GM12878 (cell line): ENCODE measurements around the gene LSR. TPM values are rescaled to one million over a fixed set of nuclear protein-coding genes. Genes with fewer than 3 reads are reported as not detected.
A peak's percentile ranks its signal among the peaks of the same experiment; 100 is the strongest.

Experiments used
- BRCA1 ChIP-seq: IDR thresholded peaks from 2 replicates; pipeline ENCODE4 v1.6.1; 2011; ENCODE audit warnings: low read depth, low read length, improper control_type of control experiment
- CTCF ChIP-seq, 3 experiments: IDR thresholded peaks in 2 of 3; conservative IDR thresholded peaks in 1 of 3; 2 replicates each; pipeline ENCODE4 v1.5.1; 2011; ENCODE audit warnings: low read depth in 3 of 3, low read length in 3 of 3, mild to moderate bottlenecking in 3 of 3, control low read depth in 2 of 3, moderate library complexity in 2 of 3, inconsistent platforms in 1 of 3, mixed read lengths in 1 of 3; ENCODE audit not compliant: control insufficient read depth in 2 of 3, insufficient read depth in 1 of 3; ENCODE audit errors: extremely low read depth in 1 of 3
- EED ChIP-seq: sonication (generic); IDR thresholded peaks from 2 replicates; pipeline ENCODE4 v1.6.1; 2016; ENCODE audit warnings: antibody characterized with exemption, low read depth
- EZH2 ChIP-seq: IDR thresholded peaks from 2 replicates; pipeline ENCODE4 v1.6.1; 2012; ENCODE audit warnings: low read depth, mild to moderate bottlenecking, control low read depth, inconsistent platforms, low read length, borderline replicate concordance; ENCODE audit not compliant: control insufficient read depth
- FOXM1 ChIP-seq: IDR thresholded peaks from 2 replicates; pipeline ENCODE4 v1.6.1; 2012; ENCODE audit warnings: low read depth, mild to moderate bottlenecking, inconsistent platforms, low read length, moderate library complexity
- NFXL1 ChIP-seq: fragments of 450-650 bp; IDR thresholded peaks from 2 replicates; pipeline ENCODE4 v1.6.1; 2017; ENCODE audit warnings: antibody characterized with exemption, mild to moderate bottlenecking, borderline replicate concordance
- SMAD1 ChIP-seq: fragments of 450-650 bp; IDR thresholded peaks from 2 replicates; pipeline ENCODE4 v1.6.1; 2018; ENCODE audit warnings: mild to moderate bottlenecking, low read depth; ENCODE audit not compliant: partially characterized antibody
- SMC3 ChIP-seq: IDR thresholded peaks from 2 replicates; pipeline ENCODE4 v1.6.1; 2011; ENCODE audit warnings: low read length, improper control_type of control experiment, borderline replicate concordance
- SP1 ChIP-seq: IDR thresholded peaks from one replicate; pipeline ENCODE4 v1.6.1; 2011; ENCODE audit warnings: low read depth, low read length
- SPI1 ChIP-seq: IDR thresholded peaks from 2 replicates; pipeline ENCODE4 v1.6.1; 2011; ENCODE audit warnings: low read depth, mild to moderate bottlenecking, low read length, moderate library complexity, borderline replicate concordance; ENCODE audit not compliant: insufficient read depth
- SREBF2 ChIP-seq: IDR thresholded peaks from 2 replicates; pipeline ENCODE4 v1.6.1; 2012; ENCODE audit warnings: mild to moderate bottlenecking, low read length
- STAT3 ChIP-seq: IDR thresholded peaks from 2 replicates; pipeline ENCODE4 v1.6.1; 2011; ENCODE audit warnings: low read depth, low read length, improper control_type of control experiment
- TCF12 ChIP-seq: IDR thresholded peaks from 2 replicates; pipeline ENCODE4 v1.6.1; 2011; ENCODE audit warnings: low read depth, mild to moderate bottlenecking, low read length
- ZBTB33 ChIP-seq: fragments of 450-650 bp; IDR thresholded peaks from 2 replicates; pipeline ENCODE4 v1.6.1; 2017; ENCODE audit warnings: mild to moderate bottlenecking
- ZNF384 ChIP-seq: IDR thresholded peaks from 2 replicates; pipeline ENCODE4 v1.6.1; 2012; ENCODE audit warnings: low read depth, mild to moderate bottlenecking, low read length, improper control_type of control experiment, borderline replicate concordance
- ZNF622 ChIP-seq: fragments of 450-650 bp; IDR thresholded peaks from 2 replicates; pipeline ENCODE4 v1.6.1; 2017; ENCODE audit warnings: mild to moderate bottlenecking, inconsistent platforms
- polyA plus RNA-seq, 11 experiments: library from polyadenylated mRNA; depleted of rRNA in 4 of 11; unstranded in 6 of 11; stranded (reverse) in 5 of 11; fragments of >200 nt; fragmentation: Nextera tagmentation in 4 of 11; fragmentation: Illumina TruSeq in 1 of 11; extraction: Ambion mirVana in 4 of 11; extraction: Trizol in 1 of 11; gene quantifications; 1 replicate in 1 of 11; 2 replicates in 10 of 11; pipeline versions ENCODE4 v1.2.1 to v1.2.3, GENCODE V29; 2011 to 2016; ENCODE audit warnings: inconsistent platforms in 2 of 11, missing spikeins in 2 of 11, low read depth in 1 of 11
- total RNA-seq, 4 experiments: library from RNA; depleted of rRNA in 3 of 4; stranded (reverse); fragments of >200 nt in 3 of 4; fragmentation: Illumina TruSeq in 1 of 4; extraction: Trizol in 1 of 4; gene quantifications; 2 replicates each; pipeline versions ENCODE4 v1.2.1 to v1.2.3, GENCODE V29; 2013 to 2021

LSR gene
- total and polyA plus RNA-seq, 10 of the 15 experiments (the other 5 are each of a cell fraction or from before 2014, with no cell fraction given): 0.26 to 53.9 (median 26.3) TPM

- TF ChIP-seq CTCF (IDR thresholded peaks at IDR 0.05 in 2 of 3, conservative IDR thresholded peaks at IDR 0.05 in 1 of 3; ENCODE audit: control insufficient read depth in 2 of 3, extremely low read depth in 1 of 3, insufficient read depth in 1 of 3, low read depth in 3 of 3, low read length in 3 of 3) (peak; percentile 20 to 46 (median 41); a peak in 3 of 6 replicates), EZH2 (no peak), SPI1 (no peak), TCF12 (0 out of 2 replicates have a peak, but pooled peaks have one; percentile 37), ZNF622 (no peak), STAT3 (no peak), SP1 (no peak), SREBF2 (no peak), SMAD1 (no peak), ZNF384 (no peak), NFXL1 (no peak), SMC3 (peak; percentile 38; the same call in 1 of the 2 replicates), FOXM1 (no peak), EED (no peak), BRCA1 (no peak), ZBTB33 (no peak)
Measured at GRCh38 chr19:35216833-35217648, 31.8 kb upstream of the LSR start (continued).
